Right cardiac atrium (tissue), 5 donors: ENCODE measurements around the gene OR2AG1. TPM values are rescaled to one million over a fixed set of nuclear protein-coding genes. Genes with fewer than 3 reads are reported as not detected.

Source experiments
- ATAC-seq, 2 donors: fragments of 200-7000 bp; cut with Tn5 transposase; one replicate each; pipeline versions ENCODE4 v1.8.0 to v1.9.1; 2020; ENCODE audit warnings: moderate library complexity in 2 of 2, mild to moderate bottlenecking in 1 of 2
- DNase-seq, 3 donors: peaks; one replicate each; pipeline ENCODE4 v3.0.0-alpha.2; 2020
- H3K27ac ChIP-seq: one replicate; pipeline ENCODE4 v1.5.1; 2013; ENCODE audit warnings: mild to moderate bottlenecking, low read length, control low read depth, moderate library complexity
- H3K27me3 ChIP-seq: one replicate; pipeline ENCODE4 v1.6.1; 2013; ENCODE audit not compliant: control insufficient read depth, insufficient read depth
- H3K4me1 ChIP-seq: one replicate; pipeline ENCODE4 v1.6.1; 2013; ENCODE audit warnings: low read length; ENCODE audit not compliant: control insufficient read depth, insufficient read depth
- H3K4me3 ChIP-seq: one replicate; pipeline ENCODE4 v1.5.1; 2013; ENCODE audit warnings: low read length, control low read depth
- H3K9me3 ChIP-seq: one replicate; pipeline ENCODE4 v1.6.1; 2013; ENCODE audit warnings: low read length; ENCODE audit not compliant: control insufficient read depth
- WGBS: extraction: QIAGEN DNeasy Blood & Tissue Kit; methylation state at CpG from one replicate; pipeline ENCODE4 v1.1.7; 2013; 5-methylcytosine and 5-hydroxymethylcytosine counted together
- intact Hi-C, 4 donors: fragments of 100-400 bp; cut with DNase I; formaldehyde crosslinking; loops; one replicate each; pipeline versions ENCODE4 v1.11.0 to v1.14.0; 2022 to 2023
- polyA plus RNA-seq: library from polyadenylated mRNA; stranded (reverse); fragments of 200-250 nt; gene quantifications from one replicate; pipeline ENCODE4 v1.2.3, GENCODE V29; 2013
- total RNA-seq, 4 donors: library from RNA; stranded (reverse); fragmentation: NEBNext Ultra II Directional; extraction: Animal tissue kit (Norgen Biotek cat#: 25700); gene quantifications; one replicate each; pipeline ENCODE4 v1.2.1, GENCODE V29; 2021
- donor health status: healthy with polysubstance abuse.
- donor health status: DM: no; HTN: yes; CAD: no.
- donor health status: DM: no; HTN: no; CAD: no.
- donor health status: DM: no; HTN: yes; CAD: no; lungs with severe emphysema.
- donor health status: DM: yes; HTN: yes; CAD: no.

OR2AG1 gene
- total and polyA plus RNA-seq, 5 donors = not detected

DNA sequence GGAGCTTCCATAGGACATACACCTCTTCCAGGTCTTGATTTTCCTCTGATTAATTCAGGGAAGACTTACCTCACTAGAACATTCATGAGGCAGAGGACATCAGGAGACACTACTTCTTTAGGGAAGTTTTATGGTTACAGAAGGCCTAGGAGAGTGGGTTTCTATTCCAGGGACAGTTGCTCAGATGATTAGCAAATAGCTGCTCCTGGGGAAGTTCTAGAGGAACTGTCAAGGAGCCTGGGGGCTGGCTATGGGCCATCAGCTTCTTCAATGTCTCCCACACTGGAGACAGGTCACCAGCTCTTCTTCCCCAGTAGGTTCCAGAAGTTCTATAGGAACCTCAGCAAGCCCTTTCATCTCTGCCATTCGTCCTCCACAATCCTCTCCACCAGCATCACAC is 51.2 kb downstream of the OR2AG1 start:
- intact Hi-C loops = no loop called here
- no peak for ATAC-seq
- H3K9me3 ChIP-seq = no peaks in the 10 kb centered on the region
- no peaks in the 10 kb centered on the region for H3K4me1 ChIP-seq
- no peak overlapping the region for H3K4me3 ChIP-seq
- no peaks in the 10 kb centered on the region for H3K27me3 ChIP-seq
- DNase-seq = no peak
- 64% methylated on average over 1 of the region's 1 CpG for WGBS
- no peak overlapping the region for H3K27ac ChIP-seq

Other genes with a start within 250 kb of the OR2AG1 start
- gene RRP8, start 179.4 kb upstream of the OR2AG1 start, total RNA-seq = 10 to 100 TPM; 15.8 to 21.7 (median 18.7) TPM
- gene RRP8, start 179.4 kb upstream of the OR2AG1 start, polyA plus RNA-seq = 18.2 TPM
- gene ILK, start 179.2 kb upstream of the OR2AG1 start, total RNA-seq = 100 to 1,000 TPM; 176 to 196 (median 192) TPM
- gene ILK, start 179.2 kb upstream of the OR2AG1 start, polyA plus RNA-seq = 180 TPM
- gene TAF10, start 170.8 kb upstream of the OR2AG1 start, total RNA-seq = 100 to 1,000 TPM in 2 of 4 donors, 10 to 100 TPM in 2; 96.9 to 115 (median 99.1) TPM
- gene TAF10, start 170.8 kb upstream of the OR2AG1 start, polyA plus RNA-seq = 100 TPM
- gene TPP1, start 163.6 kb upstream of the OR2AG1 start, total RNA-seq = 10 to 100 TPM; 56.7 to 98.3 (median 78.2) TPM
- gene TPP1, start 163.6 kb upstream of the OR2AG1 start, polyA plus RNA-seq = 52.6 TPM
- gene DCHS1, start 127.2 kb upstream of the OR2AG1 start, total RNA-seq = 10 to 100 TPM; 12.4 to 19.2 (median 14.9) TPM
- gene DCHS1, start 127.2 kb upstream of the OR2AG1 start, polyA plus RNA-seq = 6.4 TPM
- gene MRPL17, start 99.7 kb upstream of the OR2AG1 start, total RNA-seq = 10 to 100 TPM; 36.7 to 45.1 (median 41.9) TPM
- 44.7 TPM for gene MRPL17, start 99.7 kb upstream of the OR2AG1 start, polyA plus RNA-seq
- gene OR2AG2, start 11.0 kb upstream of the OR2AG1 start, total RNA-seq = not detected
- gene OR2AG2, start 11.0 kb upstream of the OR2AG1 start, polyA plus RNA-seq = not detected
- under 1 TPM in 2 of 4 donors, not detected in 2; 0.06 to 0.08 TPM for gene OR6A2, start 16.7 kb downstream of the OR2AG1 start, total RNA-seq
- gene OR6A2, start 16.7 kb downstream of the OR2AG1 start, polyA plus RNA-seq = not detected
- gene OR10A5, start 62.7 kb downstream of the OR2AG1 start, total RNA-seq = not detected
- gene OR10A5, start 62.7 kb downstream of the OR2AG1 start, polyA plus RNA-seq = not detected
- gene OR10A2, start 80.0 kb downstream of the OR2AG1 start, total RNA-seq = not detected
- gene OR10A2, start 80.0 kb downstream of the OR2AG1 start, polyA plus RNA-seq = not detected
- gene OR10A4, start 93.6 kb downstream of the OR2AG1 start, total RNA-seq = not detected
- gene OR10A4, start 93.6 kb downstream of the OR2AG1 start, polyA plus RNA-seq = not detected
- gene OR2D2, start 109.5 kb downstream of the OR2AG1 start, total RNA-seq = not detected
- not detected for gene OR2D2, start 109.5 kb downstream of the OR2AG1 start, polyA plus RNA-seq
- not detected for gene OR2D3, start 138.0 kb downstream of the OR2AG1 start, total RNA-seq
- gene OR2D3, start 138.0 kb downstream of the OR2AG1 start, polyA plus RNA-seq = not detected
- gene ZNF215, start 143.4 kb downstream of the OR2AG1 start, total RNA-seq = 1 to 10 TPM in 1 of 4 donors, under 1 TPM in 3; 0.54 to 1.0 (median 0.81) TPM
- 0.14 TPM for gene ZNF215, start 143.4 kb downstream of the OR2AG1 start, polyA plus RNA-seq
- gene ZNF214, start 237.3 kb downstream of the OR2AG1 start, total RNA-seq = 1 to 10 TPM; 1.5 to 2.1 (median 2.1) TPM
- gene ZNF214, start 237.3 kb downstream of the OR2AG1 start, polyA plus RNA-seq = 0.48 TPM
- gene NLRP14, start 237.5 kb downstream of the OR2AG1 start, total RNA-seq = under 1 TPM in 1 of 4 donors, not detected in 3; 0.08 TPM
- 0.05 TPM for gene NLRP14, start 237.5 kb downstream of the OR2AG1 start, polyA plus RNA-seq